ENCODE results near the gene CD80. TPM values are rescaled to one million over a fixed set of nuclear protein-coding genes. Genes with fewer than 3 reads are reported as not detected.
A peak's percentile ranks its signal among the peaks of the same experiment; 100 is the strongest.

Gene CD80
- total and polyA plus RNA-seq, 9 of the 15 experiments (the other 6 are each of a cell fraction or from before 2014, with no cell fraction given): 3.0 to 8.2 (median 5.7) TPM

DNA sequence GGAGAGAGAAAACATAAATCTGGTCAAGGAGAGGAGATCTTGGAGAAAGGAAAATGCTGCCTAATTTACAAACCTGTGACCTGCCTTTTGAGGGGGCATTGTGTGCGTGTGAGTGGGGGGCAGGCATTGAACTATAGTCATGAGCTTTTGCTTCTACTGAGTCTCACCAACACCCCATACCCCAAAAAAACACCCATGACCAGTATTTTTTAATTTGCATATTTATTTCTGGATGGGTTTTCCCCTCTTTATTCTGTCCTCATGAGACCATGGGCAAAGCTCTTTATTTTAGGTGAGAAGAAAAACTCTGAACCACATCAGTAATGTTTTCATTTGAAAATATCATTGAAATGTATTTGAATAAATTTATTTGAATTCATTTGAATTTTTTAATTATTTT lies 20.6 kb downstream of the CD80 start:
- H2AFZ ChIP-seq (ENCODE audit: low read depth, low read length): no peak overlapping the region
- DNase-seq (ENCODE audit: extremely low read depth in 1 of 4, low spot score in 3 of 4) (no peak), FAIRE-seq (no peak), ATAC-seq (no peak)
- no peak overlapping the region for H3K9ac ChIP-seq (ENCODE audit: insufficient read depth in 1 of 2, low read depth in 2 of 2, low read length in 2 of 2)
- no peaks in the 10 kb centered on the region for H4K20me1 ChIP-seq (replicated peaks; ENCODE audit: control insufficient read depth, insufficient read depth, low read length)
- WGBS (ENCODE audit: insufficient coverage, low coverage, missing lambda C conversion rate): 43% methylated on average over 1 of the region's 1 CpG
- H3K27ac ChIP-seq (ENCODE audit: extremely low read depth, low read depth, low read length): no peak overlapping the region
- TF ChIP-seq PRMT5 (CRISPR knock-in tag; IDR thresholded peaks at IDR 0.05): no peak
- intact Hi-C loops (cut with micrococcal nuclease): no loop called here
- no TSS peak for BruUV-seq (replicated peaks)
- no peaks in the 10 kb centered on the region for H3K9me3 ChIP-seq (replicated peaks; ENCODE audit: control insufficient read depth, insufficient read depth, low read depth, low read length)
- no peaks in the 10 kb centered on the region for H3K27me3 ChIP-seq (ENCODE audit: control insufficient read depth in 2 of 2, insufficient read depth in 2 of 2, low read length in 2 of 2)
- H3K4me1 ChIP-seq (replicated peaks in 1 of 2; ENCODE audit: control insufficient read depth in 2 of 2, insufficient read depth in 2 of 2, low read length in 2 of 2): no peaks in the 10 kb centered on the region
- no peaks in the 10 kb centered on the region; the same call in 2 of the 3 replicates for H3K36me3 ChIP-seq (ENCODE audit: control insufficient read depth, insufficient read depth, low read length)
- H3K4me2 ChIP-seq (ENCODE audit: insufficient read depth, low read length): no peak overlapping the region
- no peaks in the 10 kb centered on the region for H3K79me2 ChIP-seq (ENCODE audit: control insufficient read depth, insufficient read depth, low read length)
- H3K9me1 ChIP-seq (ENCODE audit: control insufficient read depth, insufficient read depth, low read length): no peaks in the 10 kb centered on the region
- CTCF ChIA-PET (ENCODE audit: low intra/inter-chr PET ratio): interaction anchor here (0.6 kb wide), 1 partner anchor 14 kb away, joined by 3 read pairs; no protein-coding TSS in a partner anchor
- POLR2A ChIA-PET: no interaction called here
- in situ Hi-C loops (cut with MboI): no loop called here
- no peak overlapping the region for H3K4me3 ChIP-seq

DNA sequence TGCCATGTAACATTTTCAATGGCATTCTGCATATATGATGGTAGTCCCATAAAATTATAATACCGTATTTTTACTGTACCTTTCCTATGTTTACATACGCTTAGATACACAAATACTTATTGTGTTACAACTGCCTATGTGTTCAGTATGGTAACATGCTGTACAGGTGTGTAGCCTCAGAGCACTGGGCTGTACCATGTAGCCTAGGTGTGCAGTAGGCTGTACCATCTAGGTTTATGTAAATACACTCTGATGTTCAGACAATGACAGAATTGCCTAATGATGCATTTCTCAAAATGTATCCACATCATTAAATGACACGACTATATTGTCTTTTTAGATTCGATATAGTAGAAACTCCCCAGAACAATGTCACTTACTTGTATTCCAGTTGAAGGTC lies 22.7 kb downstream of the CD80 start:
- WGBS (ENCODE audit: insufficient coverage, low coverage, missing lambda C conversion rate): 68% methylated on average over 4 of the region's 4 CpGs
- ChIA-PET POLR2A (no interaction called here), CTCF (ENCODE audit: low intra/inter-chr PET ratio) (no interaction called here)
- no peaks in the 10 kb centered on the region for H3K79me2 ChIP-seq (ENCODE audit: control insufficient read depth, insufficient read depth, low read length)
- no peak overlapping the region for H3K9ac ChIP-seq (ENCODE audit: insufficient read depth in 1 of 2, low read depth in 2 of 2, low read length in 2 of 2)
- H3K27ac ChIP-seq (ENCODE audit: extremely low read depth, low read depth, low read length): no peak overlapping the region
- no peak for ATAC-seq
- BruUV-seq (replicated peaks): no TSS peak
- no peak for DNase-seq (ENCODE audit: extremely low read depth in 1 of 4, low spot score in 3 of 4)
- no peaks in the 10 kb centered on the region; the same call in 2 of the 3 replicates for H3K36me3 ChIP-seq (ENCODE audit: control insufficient read depth, insufficient read depth, low read length)
- H3K4me2 ChIP-seq (ENCODE audit: insufficient read depth, low read length): no peak overlapping the region
- no peaks in the 10 kb centered on the region for H4K20me1 ChIP-seq (replicated peaks; ENCODE audit: control insufficient read depth, insufficient read depth, low read length)
- no peaks in the 10 kb centered on the region for H3K9me1 ChIP-seq (ENCODE audit: control insufficient read depth, insufficient read depth, low read length)
- no peak overlapping the region for H3K4me3 ChIP-seq
- H2AFZ ChIP-seq (ENCODE audit: low read depth, low read length): no peak overlapping the region
- no peaks in the 10 kb centered on the region for H3K27me3 ChIP-seq (ENCODE audit: control insufficient read depth in 2 of 2, insufficient read depth in 2 of 2, low read length in 2 of 2)
- TF ChIP-seq, protein P1, sequence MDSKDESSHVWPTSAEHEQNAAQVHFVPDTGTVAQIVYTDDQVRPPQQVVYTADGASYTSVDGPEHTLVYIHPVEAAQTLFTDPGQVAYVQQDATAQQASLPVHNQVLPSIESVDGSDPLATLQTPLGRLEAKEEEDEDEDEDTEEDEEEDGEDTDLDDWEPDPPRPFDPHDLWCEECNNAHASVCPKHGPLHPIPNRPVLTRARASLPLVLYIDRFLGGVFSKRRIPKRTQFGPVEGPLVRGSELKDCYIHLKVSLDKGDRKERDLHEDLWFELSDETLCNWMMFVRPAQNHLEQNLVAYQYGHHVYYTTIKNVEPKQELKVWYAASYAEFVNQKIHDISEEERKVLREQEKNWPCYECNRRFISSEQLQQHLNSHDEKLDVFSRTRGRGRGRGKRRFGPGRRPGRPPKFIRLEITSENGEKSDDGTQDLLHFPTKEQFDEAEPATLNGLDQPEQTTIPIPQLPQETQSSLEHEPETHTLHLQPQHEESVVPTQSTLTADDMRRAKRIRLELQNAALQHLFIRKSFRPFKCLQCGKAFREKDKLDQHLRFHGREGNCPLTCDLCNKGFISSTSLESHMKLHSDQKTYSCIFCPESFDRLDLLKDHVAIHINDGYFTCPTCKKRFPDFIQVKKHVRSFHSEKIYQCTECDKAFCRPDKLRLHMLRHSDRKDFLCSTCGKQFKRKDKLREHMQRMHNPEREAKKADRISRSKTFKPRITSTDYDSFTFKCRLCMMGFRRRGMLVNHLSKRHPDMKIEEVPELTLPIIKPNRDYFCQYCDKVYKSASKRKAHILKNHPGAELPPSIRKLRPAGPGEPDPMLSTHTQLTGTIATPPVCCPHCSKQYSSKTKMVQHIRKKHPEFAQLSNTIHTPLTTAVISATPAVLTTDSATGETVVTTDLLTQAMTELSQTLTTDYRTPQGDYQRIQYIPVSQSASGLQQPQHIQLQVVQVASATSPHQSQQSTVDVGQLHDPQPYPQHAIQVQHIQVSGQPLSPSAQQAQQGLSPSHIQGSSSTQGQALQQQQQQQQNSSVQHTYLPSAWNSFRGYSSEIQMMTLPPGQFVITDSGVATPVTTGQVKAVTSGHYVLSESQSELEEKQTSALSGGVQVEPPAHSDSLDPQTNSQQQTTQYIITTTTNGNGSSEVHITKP (IDR thresholded peaks at IDR 0.05; ENCODE audit: partially characterized antibody): peak; percentile 75
- no peak for TF ChIP-seq SMAD2 (IDR thresholded peaks at IDR 0.05; ENCODE audit: low read depth, low read length)
- intact Hi-C loops (cut with micrococcal nuclease): no loop called here
- no peak for FAIRE-seq
- no peaks in the 10 kb centered on the region for H3K4me1 ChIP-seq (replicated peaks in 1 of 2; ENCODE audit: control insufficient read depth in 2 of 2, insufficient read depth in 2 of 2, low read length in 2 of 2)
- in situ Hi-C loops (cut with MboI): no loop called here
- no peaks in the 10 kb centered on the region for H3K9me3 ChIP-seq (replicated peaks; ENCODE audit: control insufficient read depth, insufficient read depth, low read depth, low read length)

All from K562 (cell line).